Keratinocyte (primary cell): ENCODE data around the gene EZH2. TPM values are rescaled to one million over a fixed set of nuclear protein-coding genes. Genes with fewer than 3 reads are reported as not detected.
A peak's percentile ranks its signal among the peaks of the same experiment; 100 is the strongest.

ENCODE experiments used
- DNase-seq: peaks from one replicate; pipeline ENCODE4 v3.0.0-alpha.2; 2011; ENCODE audit warnings: low read depth, missing footprints, low spot score
- FAIRE-seq: peaks from 2 replicates; lab custom pipeline; 2011; peaks lifted over from hg19 to GRCh38; lab: Jason Lieb, UNC
- H2AFZ ChIP-seq: 2 replicates; pipeline ENCODE4 v1.6.0; 2012; ENCODE audit warnings: low read length, control low read depth, inconsistent platforms; ENCODE audit not compliant: control insufficient read depth
- H3K27ac ChIP-seq: 2 replicates; pipeline ENCODE4 v1.5.1; 2011; ENCODE audit warnings: low read length; ENCODE audit not compliant: control insufficient read depth, insufficient read depth
- H3K27me3 ChIP-seq: 3 replicates; pipeline ENCODE4 v1.6.0; 2011; ENCODE audit warnings: low read length; ENCODE audit not compliant: control insufficient read depth, insufficient read depth; ENCODE audit errors: extremely low read depth
- H3K36me3 ChIP-seq, 2 experiments: 2 replicates in 1 of 2; 3 replicates in 1 of 2; pipeline ENCODE4 v1.5.1; 2011; ENCODE audit warnings: low read length in 2 of 2, mild to moderate bottlenecking in 1 of 2; ENCODE audit not compliant: control insufficient read depth in 2 of 2, insufficient read depth in 2 of 2; ENCODE audit errors: extremely low read depth in 1 of 2
- H3K4me1 ChIP-seq: 3 replicates; pipeline ENCODE4 v1.5.1; 2011; ENCODE audit warnings: low read length; ENCODE audit not compliant: control insufficient read depth, insufficient read depth; ENCODE audit errors: extremely low read depth
- H3K4me2 ChIP-seq: 3 replicates; pipeline ENCODE4 v1.6.0; 2011; ENCODE audit warnings: low read depth, low read length; ENCODE audit not compliant: control insufficient read depth, insufficient read depth; ENCODE audit errors: extremely low read depth
- H3K4me3 ChIP-seq, 3 experiments: fragments of 200-600 bp in 1 of 3; sonication (generic) in 1 of 3; 2 replicates in 2 of 3; 3 replicates in 1 of 3; pipeline ENCODE4 v1.5.1; 2011 to 2016; ENCODE audit warnings: low read length in 3 of 3, mild to moderate bottlenecking in 3 of 3, control low read depth in 2 of 3, inconsistent platforms in 1 of 3, low read depth in 1 of 3, mixed read lengths in 1 of 3, mixed run types in 1 of 3, moderate library complexity in 1 of 3; ENCODE audit not compliant: control insufficient read depth in 2 of 3, insufficient read depth in 2 of 3; ENCODE audit errors: extremely low read depth in 1 of 3
- H3K79me2 ChIP-seq: 2 replicates; pipeline ENCODE4 v1.6.0; 2012; ENCODE audit warnings: low read length; ENCODE audit not compliant: control insufficient read depth, insufficient read depth
- H3K9ac ChIP-seq: 3 replicates; pipeline ENCODE4 v1.6.0; 2011; ENCODE audit warnings: low read length; ENCODE audit not compliant: control insufficient read depth, insufficient read depth; ENCODE audit errors: extremely low read depth
- H3K9me1 ChIP-seq: 3 replicates; pipeline ENCODE4 v1.6.0; 2011; ENCODE audit warnings: low read length; ENCODE audit not compliant: control insufficient read depth, insufficient read depth; ENCODE audit errors: extremely low read depth
- H3K9me3 ChIP-seq: 2 replicates; pipeline ENCODE4 v1.5.1; 2012; ENCODE audit warnings: low read depth, low read length; ENCODE audit not compliant: control insufficient read depth
- H4K20me1 ChIP-seq: 3 replicates; pipeline ENCODE4 v1.6.0; 2011; ENCODE audit warnings: low read length; ENCODE audit not compliant: control insufficient read depth, insufficient read depth; ENCODE audit errors: extremely low read depth
- EZH2 ChIP-seq: IDR thresholded peaks from one replicate; pipeline ENCODE4 v1.6.1; 2012; ENCODE audit warnings: inconsistent platforms, mild to moderate bottlenecking, low read length, moderate library complexity
- dilution Hi-C: fragments of 300-500 bp; cut with MboI; formaldehyde crosslinking; loops from one replicate; pipeline ENCODE4 v1.7.0; 2020; ENCODE audit warnings: low sequenced_read_pairs; ENCODE audit not compliant: extremely low pct_ligation_motif_present
- polyA plus RNA-seq, 5 experiments: library from polyadenylated mRNA; depleted of rRNA in 3 of 5; stranded (reverse) in 3 of 5; stranded (forward) in 1 of 5; unstranded in 1 of 5; fragments of >200 nt; gene quantifications; 1 replicate in 1 of 5; 2 replicates in 3 of 5; 3 replicates in 1 of 5; pipeline versions ENCODE4 v1.2.1 to v1.2.3, GENCODE V29; 2011 to 2012; ENCODE audit warnings: missing spikeins in 2 of 5, low read depth in 1 of 5, low replicate concordance in 1 of 5
- TF ChIP-seq, protein P1 (sequence below), 3 experiments: IDR thresholded peaks in 1 of 3; conservative IDR thresholded peaks in 1 of 3; optimal IDR thresholded peaks in 1 of 3; 2 replicates in 2 of 3; 3 replicates in 1 of 3; pipeline versions ENCODE3 to v1.5.1; 2011; ENCODE audit warnings: low read length in 3 of 3, mild to moderate bottlenecking in 3 of 3, moderate library complexity in 2 of 3, control low read depth in 1 of 3, inconsistent platforms in 1 of 3; ENCODE audit not compliant: insufficient read depth in 2 of 3; ENCODE audit errors: extremely low read depth in 1 of 3

EZH2 gene
- polyA plus RNA-seq, 1 donor (not counting 4 experiments of a cell fraction or from before 2014, with no cell fraction given): 16.0 TPM

DNA sequence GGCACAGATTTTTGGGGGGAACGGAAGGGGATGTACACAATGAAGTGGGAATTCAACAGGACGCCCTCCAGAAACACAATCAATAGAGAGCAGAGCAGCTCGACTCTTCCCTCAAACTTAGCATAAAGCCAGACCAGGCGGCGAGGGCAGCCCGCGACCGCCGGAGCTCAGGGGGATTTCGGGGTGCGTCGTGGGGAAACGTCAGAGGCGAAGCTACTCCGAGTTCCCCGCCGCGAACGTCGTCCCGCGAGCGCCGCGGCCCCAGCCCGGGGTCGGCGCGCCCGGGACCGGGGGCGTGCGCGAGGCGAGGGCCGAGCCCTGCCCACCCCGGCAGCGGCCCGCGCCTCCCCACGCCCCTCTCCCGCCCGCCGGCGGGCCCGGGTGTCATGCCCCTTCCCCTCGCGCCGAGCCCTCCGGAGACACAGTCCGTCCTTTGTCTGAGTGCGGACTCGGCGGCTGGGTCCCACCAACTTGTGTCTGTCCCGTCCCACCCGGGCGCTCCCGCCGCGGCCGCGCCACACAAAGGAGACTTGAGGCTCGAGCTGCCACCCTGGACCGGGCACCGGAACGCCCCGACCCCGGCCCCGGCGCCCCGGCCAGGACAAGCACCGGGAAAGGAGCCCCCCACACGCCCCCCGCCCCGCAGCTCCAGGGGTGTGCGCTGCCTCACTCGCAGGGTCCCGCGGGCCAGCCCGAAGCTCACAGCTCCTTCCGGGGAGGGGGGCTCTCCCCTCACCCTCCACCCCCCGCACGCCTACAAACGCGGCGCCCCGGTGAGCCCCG is 634 bp downstream of the EZH2 start:
- Histone ChIP-seq H4K20me1 (peaks cover 2% of the 10 kb centered on the region), H3K27me3 (no peaks in the 10 kb centered on the region), H3K9ac (peak overlapping the region; percentile 81), H3K36me3 (no peaks in the 10 kb centered on the region), H3K79me2 (peaks cover 49% of the 10 kb centered on the region), H3K4me3 (peak overlapping the region; percentile 82 to 96 (median 95)), H3K4me1 (peaks cover 10% of the 10 kb centered on the region), H3K4me2 (peak overlapping the region; percentile 95), H2AFZ (peak overlapping the region; percentile 78), H3K9me3 (no peaks in the 10 kb centered on the region), H3K9me1 (no peaks in the 10 kb centered on the region), H3K27ac (peak overlapping the region; percentile 76)
- DNase-seq (no peak), FAIRE-seq (no peak)
- TF ChIP-seq, protein P1, sequence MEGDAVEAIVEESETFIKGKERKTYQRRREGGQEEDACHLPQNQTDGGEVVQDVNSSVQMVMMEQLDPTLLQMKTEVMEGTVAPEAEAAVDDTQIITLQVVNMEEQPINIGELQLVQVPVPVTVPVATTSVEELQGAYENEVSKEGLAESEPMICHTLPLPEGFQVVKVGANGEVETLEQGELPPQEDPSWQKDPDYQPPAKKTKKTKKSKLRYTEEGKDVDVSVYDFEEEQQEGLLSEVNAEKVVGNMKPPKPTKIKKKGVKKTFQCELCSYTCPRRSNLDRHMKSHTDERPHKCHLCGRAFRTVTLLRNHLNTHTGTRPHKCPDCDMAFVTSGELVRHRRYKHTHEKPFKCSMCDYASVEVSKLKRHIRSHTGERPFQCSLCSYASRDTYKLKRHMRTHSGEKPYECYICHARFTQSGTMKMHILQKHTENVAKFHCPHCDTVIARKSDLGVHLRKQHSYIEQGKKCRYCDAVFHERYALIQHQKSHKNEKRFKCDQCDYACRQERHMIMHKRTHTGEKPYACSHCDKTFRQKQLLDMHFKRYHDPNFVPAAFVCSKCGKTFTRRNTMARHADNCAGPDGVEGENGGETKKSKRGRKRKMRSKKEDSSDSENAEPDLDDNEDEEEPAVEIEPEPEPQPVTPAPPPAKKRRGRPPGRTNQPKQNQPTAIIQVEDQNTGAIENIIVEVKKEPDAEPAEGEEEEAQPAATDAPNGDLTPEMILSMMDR (optimal IDR thresholded peaks at IDR 0.05 in 1 of 3, IDR thresholded peaks at IDR 0.05 in 1 of 3, conservative IDR thresholded peaks at IDR 0.05 in 1 of 3; ENCODE audit: extremely low read depth in 1 of 3, insufficient read depth in 2 of 3, low read length in 3 of 3): no peak
- no peak for TF ChIP-seq EZH2
- dilution Hi-C loops: no loop called here

DNA sequence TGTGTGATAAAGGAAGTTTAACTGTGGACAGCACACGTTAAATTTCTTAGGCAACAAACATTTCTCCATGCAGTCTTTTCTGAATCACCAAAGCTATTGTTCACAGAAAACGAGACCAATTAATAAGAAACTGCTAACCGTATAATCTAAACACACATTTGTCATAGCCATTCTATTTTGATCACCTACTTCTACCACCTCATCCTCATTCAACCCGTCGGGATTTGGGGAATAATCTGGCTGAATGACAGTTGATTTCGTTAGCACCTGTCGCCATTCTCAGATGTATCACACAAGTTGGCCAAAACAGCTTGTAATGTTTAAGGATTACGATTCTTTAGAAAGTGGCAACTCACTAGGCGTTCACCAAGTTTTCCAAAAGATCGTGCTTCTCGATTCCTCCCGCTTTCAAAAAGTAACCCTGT is 1.2 kb downstream of the EZH2 start:
- no peak for FAIRE-seq
- peak overlapping the region; percentile 76 for H3K27ac ChIP-seq

More for the DNA sequence above, 1.2 kb downstream of the EZH2 start:
- H3K4me2 ChIP-seq: peak overlapping the region; percentile 95
- no peaks in the 10 kb centered on the region for H3K36me3 ChIP-seq
- H3K9ac ChIP-seq: peak overlapping the region; percentile 81
- H2AFZ ChIP-seq: peak overlapping the region; percentile 78
- DNase-seq: no peak
- no peak for TF ChIP-seq EZH2
- TF ChIP-seq, protein P1 (optimal IDR thresholded peaks at IDR 0.05 in 1 of 3, IDR thresholded peaks at IDR 0.05 in 1 of 3, conservative IDR thresholded peaks at IDR 0.05 in 1 of 3; ENCODE audit: extremely low read depth in 1 of 3, insufficient read depth in 2 of 3, low read length in 3 of 3): no peak
- dilution Hi-C loops: no loop called here
- H3K9me1 ChIP-seq: no peaks in the 10 kb centered on the region
- peak overlapping the region; percentile 82 to 96 (median 95) for H3K4me3 ChIP-seq
- H3K9me3 ChIP-seq: no peaks in the 10 kb centered on the region
- peaks cover 53% of the 10 kb centered on the region for H3K79me2 ChIP-seq
- peaks cover 10% of the 10 kb centered on the region for H3K4me1 ChIP-seq
- H3K27me3 ChIP-seq: no peaks in the 10 kb centered on the region
- peaks cover 2% of the 10 kb centered on the region for H4K20me1 ChIP-seq
